PFSK-1 (cell line): Measurements from ENCODE around the gene EVL.

Source experiments
- FOXP2 ChIP-seq: optimal IDR thresholded peaks from 2 replicates; pipeline ENCODE3; 2011; ENCODE audit warnings: borderline replicate concordance, control low read depth, inconsistent platforms; ENCODE audit not compliant: insufficient read depth; ENCODE audit errors: extremely low read length, extremely low read depth
- POLR2AphosphoS5 ChIP-seq: IDR thresholded peaks from 2 replicates; pipeline ENCODE4 v1.6.1; 2012; ENCODE audit warnings: low read depth, mild to moderate bottlenecking, control low read depth, low read length, moderate library complexity
- SIN3A ChIP-seq: IDR thresholded peaks from 2 replicates; pipeline ENCODE4 v1.6.1; 2012; ENCODE audit warnings: mild to moderate bottlenecking, low read length, moderate library complexity, borderline replicate concordance; ENCODE audit not compliant: insufficient read depth
- TAF1 ChIP-seq: IDR thresholded peaks from 2 replicates; pipeline ENCODE4 v1.6.1; 2012; ENCODE audit warnings: low read length, control low read depth, borderline replicate concordance; ENCODE audit not compliant: insufficient read depth
- TF ChIP-seq, protein P1 (sequence below), 2 experiments: IDR thresholded peaks; 2 replicates each; pipeline versions ENCODE4 v1.6.1 to v1.8.0; 2011 to 2012; ENCODE audit warnings: low read depth in 2 of 2, low read length in 2 of 2, control low read depth in 1 of 2, inconsistent platforms in 1 of 2, mild to moderate bottlenecking in 1 of 2, moderate library complexity in 1 of 2; ENCODE audit not compliant: insufficient read depth in 1 of 2

DNA sequence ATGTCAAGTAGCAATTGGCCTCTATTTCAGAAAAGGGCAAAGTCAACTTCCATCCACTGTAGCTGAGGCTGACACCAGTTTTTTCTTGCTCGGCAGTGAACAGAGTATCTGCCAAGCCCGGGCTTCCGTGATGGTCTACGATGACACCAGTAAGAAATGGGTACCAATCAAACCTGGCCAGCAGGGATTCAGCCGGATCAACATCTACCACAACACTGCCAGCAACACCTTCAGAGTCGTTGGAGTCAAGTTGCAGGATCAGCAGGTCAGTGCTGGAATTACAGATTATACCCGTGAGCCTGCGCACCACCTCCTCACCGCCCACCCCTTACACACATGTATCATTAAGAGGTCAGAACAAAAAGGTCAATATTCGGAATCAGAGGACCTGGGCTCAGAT lies 19.4 kb downstream of the EVL start:
- no peak for TF ChIP-seq SIN3A
- TF ChIP-seq, protein P1, sequence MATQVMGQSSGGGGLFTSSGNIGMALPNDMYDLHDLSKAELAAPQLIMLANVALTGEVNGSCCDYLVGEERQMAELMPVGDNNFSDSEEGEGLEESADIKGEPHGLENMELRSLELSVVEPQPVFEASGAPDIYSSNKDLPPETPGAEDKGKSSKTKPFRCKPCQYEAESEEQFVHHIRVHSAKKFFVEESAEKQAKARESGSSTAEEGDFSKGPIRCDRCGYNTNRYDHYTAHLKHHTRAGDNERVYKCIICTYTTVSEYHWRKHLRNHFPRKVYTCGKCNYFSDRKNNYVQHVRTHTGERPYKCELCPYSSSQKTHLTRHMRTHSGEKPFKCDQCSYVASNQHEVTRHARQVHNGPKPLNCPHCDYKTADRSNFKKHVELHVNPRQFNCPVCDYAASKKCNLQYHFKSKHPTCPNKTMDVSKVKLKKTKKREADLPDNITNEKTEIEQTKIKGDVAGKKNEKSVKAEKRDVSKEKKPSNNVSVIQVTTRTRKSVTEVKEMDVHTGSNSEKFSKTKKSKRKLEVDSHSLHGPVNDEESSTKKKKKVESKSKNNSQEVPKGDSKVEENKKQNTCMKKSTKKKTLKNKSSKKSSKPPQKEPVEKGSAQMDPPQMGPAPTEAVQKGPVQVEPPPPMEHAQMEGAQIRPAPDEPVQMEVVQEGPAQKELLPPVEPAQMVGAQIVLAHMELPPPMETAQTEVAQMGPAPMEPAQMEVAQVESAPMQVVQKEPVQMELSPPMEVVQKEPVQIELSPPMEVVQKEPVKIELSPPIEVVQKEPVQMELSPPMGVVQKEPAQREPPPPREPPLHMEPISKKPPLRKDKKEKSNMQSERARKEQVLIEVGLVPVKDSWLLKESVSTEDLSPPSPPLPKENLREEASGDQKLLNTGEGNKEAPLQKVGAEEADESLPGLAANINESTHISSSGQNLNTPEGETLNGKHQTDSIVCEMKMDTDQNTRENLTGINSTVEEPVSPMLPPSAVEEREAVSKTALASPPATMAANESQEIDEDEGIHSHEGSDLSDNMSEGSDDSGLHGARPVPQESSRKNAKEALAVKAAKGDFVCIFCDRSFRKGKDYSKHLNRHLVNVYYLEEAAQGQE (IDR thresholded peaks at IDR 0.05; ENCODE audit: insufficient read depth in 1 of 2, low read depth in 2 of 2, low read length in 2 of 2) = no peak
- no peak for TF ChIP-seq POLR2AphosphoS5
- no peak for TF ChIP-seq TAF1
- TF ChIP-seq FOXP2 = no peak
